Neural cell (in vitro differentiated cells): ENCODE measurements around the gene KRTAP9-2.

Experiments
- EZH2 ChIP-seq: fragments of 200-600, 300-800 bp; shearing (Covaris generic), sonication (generic); IDR thresholded peaks from 2 replicates; pipeline ENCODE4 v1.6.1; 2014; ENCODE audit warnings: antibody characterized with exemption, low read length, borderline replicate concordance, mild to moderate bottlenecking; ENCODE audit not compliant: insufficient read depth, poor library complexity, severe bottlenecking
- SMC3 ChIP-seq: fragments of 450-650 bp; conservative IDR thresholded peaks from 2 replicates; pipeline ENCODE4 v1.6.1; 2014; ENCODE audit warnings: antibody characterized with exemption, mild to moderate bottlenecking, moderate library complexity; ENCODE audit not compliant: poor library complexity
- TF ChIP-seq, protein P1 (sequence below): fragments of 450-650 bp; IDR thresholded peaks from 2 replicates; pipeline ENCODE4 v1.5.1; 2014; ENCODE audit warnings: antibody characterized with exemption, mild to moderate bottlenecking, moderate library complexity; ENCODE audit not compliant: poor library complexity, severe bottlenecking

DNA sequence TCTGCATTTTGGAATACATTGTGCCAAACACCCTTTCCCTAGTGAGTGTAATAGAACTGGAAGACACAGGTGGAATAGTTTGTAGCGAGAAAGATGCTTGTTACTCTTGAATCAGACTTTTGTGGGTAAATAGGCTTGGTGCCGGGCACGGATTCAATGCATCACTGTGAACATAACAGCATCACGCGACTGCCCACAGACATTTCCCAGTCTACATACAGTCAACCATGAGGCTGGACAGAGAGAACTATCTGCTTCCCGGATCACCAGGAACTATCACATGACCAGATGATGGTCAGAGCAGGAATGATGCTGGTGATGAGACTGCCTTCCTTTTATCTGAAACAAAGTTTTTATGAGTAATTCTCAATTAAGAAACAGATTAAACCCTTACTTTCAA, 397 bp upstream of the KRTAP9-2 start:
- TF ChIP-seq, protein P1, sequence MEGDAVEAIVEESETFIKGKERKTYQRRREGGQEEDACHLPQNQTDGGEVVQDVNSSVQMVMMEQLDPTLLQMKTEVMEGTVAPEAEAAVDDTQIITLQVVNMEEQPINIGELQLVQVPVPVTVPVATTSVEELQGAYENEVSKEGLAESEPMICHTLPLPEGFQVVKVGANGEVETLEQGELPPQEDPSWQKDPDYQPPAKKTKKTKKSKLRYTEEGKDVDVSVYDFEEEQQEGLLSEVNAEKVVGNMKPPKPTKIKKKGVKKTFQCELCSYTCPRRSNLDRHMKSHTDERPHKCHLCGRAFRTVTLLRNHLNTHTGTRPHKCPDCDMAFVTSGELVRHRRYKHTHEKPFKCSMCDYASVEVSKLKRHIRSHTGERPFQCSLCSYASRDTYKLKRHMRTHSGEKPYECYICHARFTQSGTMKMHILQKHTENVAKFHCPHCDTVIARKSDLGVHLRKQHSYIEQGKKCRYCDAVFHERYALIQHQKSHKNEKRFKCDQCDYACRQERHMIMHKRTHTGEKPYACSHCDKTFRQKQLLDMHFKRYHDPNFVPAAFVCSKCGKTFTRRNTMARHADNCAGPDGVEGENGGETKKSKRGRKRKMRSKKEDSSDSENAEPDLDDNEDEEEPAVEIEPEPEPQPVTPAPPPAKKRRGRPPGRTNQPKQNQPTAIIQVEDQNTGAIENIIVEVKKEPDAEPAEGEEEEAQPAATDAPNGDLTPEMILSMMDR, result no peak
- TF ChIP-seq EZH2, result no peak
- TF ChIP-seq SMC3, result no peak
